ENCODE data around the gene MEX3A.
A peak's percentile ranks its signal among the peaks of the same experiment; 100 is the strongest.

GRCh38 chr1:156054500-156055280 lies 27.6 kb downstream of the MEX3A start, which contains the start of gene LAMTOR2:
- TF ChIP-seq POLR2A (IDR thresholded peaks at IDR 0.05) (peak in 2 of 3 donors; percentile 41 to 42), CTCF (IDR thresholded peaks at IDR 0.05 in 8 of 11, conservative IDR thresholded peaks at IDR 0.05 in 3 of 11) (peak in 1 of 11 experiments; percentile 11)
